ENCODE measurements around the gene PTPRCAP.

GRCh38 chr11:67456068-67456705 lies 18.7 kb upstream of the PTPRCAP start:
- TF ChIP-seq POLR2AphosphoS5 (IDR thresholded peaks at IDR 0.05): no peak
- TF ChIP-seq, protein P1, sequence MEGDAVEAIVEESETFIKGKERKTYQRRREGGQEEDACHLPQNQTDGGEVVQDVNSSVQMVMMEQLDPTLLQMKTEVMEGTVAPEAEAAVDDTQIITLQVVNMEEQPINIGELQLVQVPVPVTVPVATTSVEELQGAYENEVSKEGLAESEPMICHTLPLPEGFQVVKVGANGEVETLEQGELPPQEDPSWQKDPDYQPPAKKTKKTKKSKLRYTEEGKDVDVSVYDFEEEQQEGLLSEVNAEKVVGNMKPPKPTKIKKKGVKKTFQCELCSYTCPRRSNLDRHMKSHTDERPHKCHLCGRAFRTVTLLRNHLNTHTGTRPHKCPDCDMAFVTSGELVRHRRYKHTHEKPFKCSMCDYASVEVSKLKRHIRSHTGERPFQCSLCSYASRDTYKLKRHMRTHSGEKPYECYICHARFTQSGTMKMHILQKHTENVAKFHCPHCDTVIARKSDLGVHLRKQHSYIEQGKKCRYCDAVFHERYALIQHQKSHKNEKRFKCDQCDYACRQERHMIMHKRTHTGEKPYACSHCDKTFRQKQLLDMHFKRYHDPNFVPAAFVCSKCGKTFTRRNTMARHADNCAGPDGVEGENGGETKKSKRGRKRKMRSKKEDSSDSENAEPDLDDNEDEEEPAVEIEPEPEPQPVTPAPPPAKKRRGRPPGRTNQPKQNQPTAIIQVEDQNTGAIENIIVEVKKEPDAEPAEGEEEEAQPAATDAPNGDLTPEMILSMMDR (IDR thresholded peaks at IDR 0.05): no peak

Measured in transverse colon (tissue), 4 donors.